ENCODE measurements around the gene RYR2.

GRCh38 chr1:237041795-237042525 lies at the start of gene RYR2:
- no peak for TF ChIP-seq POLR2A (IDR thresholded peaks at IDR 0.05)
- TF ChIP-seq CTCF (IDR thresholded peaks at IDR 0.05): peak in 3 of 4 donors; percentile 20 to 36 (median 21)
